Spleen (tissue), 7 donors: Measurements from ENCODE around the gene CACNB1.

ENCODE experiments used
- POLR2AphosphoS5 ChIP-seq, 3 donors: sonication (generic); formaldehyde crosslinking; IDR thresholded peaks; one replicate each; pipeline ENCODE4 v1.5.1; 2017; ENCODE audit warnings: antibody characterized with exemption in 3 of 3
- TF ChIP-seq, protein P1 (sequence below), 11 experiments: fragments of 200-600 bp in 7 of 11; fragments of 450-650 bp in 4 of 11; sonication (generic) in 4 of 11; IDR thresholded peaks in 8 of 11; conservative IDR thresholded peaks in 3 of 11; 1 replicate in 7 of 11; 2 replicates in 4 of 11; pipeline versions ENCODE4 v1.4.0 to v1.8.0; 2016 to 2021; ENCODE audit warnings: antibody characterized with exemption in 11 of 11, inconsistent platforms in 4 of 11, mild to moderate bottlenecking in 1 of 11
- donor health status: DM: no; HTN: no; CAD: no; lungs with moderate emphysema.
- donor health status: DM: no; HTN: no; CAD: no.
- donor health status: DM: no; HTN: no; CAD: no.

GRCh38 chr17:39125143-39125875 lies 72.2 kb downstream of the CACNB1 start:
- TF ChIP-seq, protein P1, sequence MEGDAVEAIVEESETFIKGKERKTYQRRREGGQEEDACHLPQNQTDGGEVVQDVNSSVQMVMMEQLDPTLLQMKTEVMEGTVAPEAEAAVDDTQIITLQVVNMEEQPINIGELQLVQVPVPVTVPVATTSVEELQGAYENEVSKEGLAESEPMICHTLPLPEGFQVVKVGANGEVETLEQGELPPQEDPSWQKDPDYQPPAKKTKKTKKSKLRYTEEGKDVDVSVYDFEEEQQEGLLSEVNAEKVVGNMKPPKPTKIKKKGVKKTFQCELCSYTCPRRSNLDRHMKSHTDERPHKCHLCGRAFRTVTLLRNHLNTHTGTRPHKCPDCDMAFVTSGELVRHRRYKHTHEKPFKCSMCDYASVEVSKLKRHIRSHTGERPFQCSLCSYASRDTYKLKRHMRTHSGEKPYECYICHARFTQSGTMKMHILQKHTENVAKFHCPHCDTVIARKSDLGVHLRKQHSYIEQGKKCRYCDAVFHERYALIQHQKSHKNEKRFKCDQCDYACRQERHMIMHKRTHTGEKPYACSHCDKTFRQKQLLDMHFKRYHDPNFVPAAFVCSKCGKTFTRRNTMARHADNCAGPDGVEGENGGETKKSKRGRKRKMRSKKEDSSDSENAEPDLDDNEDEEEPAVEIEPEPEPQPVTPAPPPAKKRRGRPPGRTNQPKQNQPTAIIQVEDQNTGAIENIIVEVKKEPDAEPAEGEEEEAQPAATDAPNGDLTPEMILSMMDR (IDR thresholded peaks at IDR 0.05 in 8 of 11, conservative IDR thresholded peaks at IDR 0.05 in 3 of 11), result no peak
- no peak for TF ChIP-seq POLR2AphosphoS5 (IDR thresholded peaks at IDR 0.05)
